ENCODE results near the gene ABTB1.
"Not testable (repeated sequence)": the region's sequence is repeated elsewhere in the genome, so short reads cannot be mapped to it uniquely, and the experiment has no call there.

ABTB1 gene

DNA sequence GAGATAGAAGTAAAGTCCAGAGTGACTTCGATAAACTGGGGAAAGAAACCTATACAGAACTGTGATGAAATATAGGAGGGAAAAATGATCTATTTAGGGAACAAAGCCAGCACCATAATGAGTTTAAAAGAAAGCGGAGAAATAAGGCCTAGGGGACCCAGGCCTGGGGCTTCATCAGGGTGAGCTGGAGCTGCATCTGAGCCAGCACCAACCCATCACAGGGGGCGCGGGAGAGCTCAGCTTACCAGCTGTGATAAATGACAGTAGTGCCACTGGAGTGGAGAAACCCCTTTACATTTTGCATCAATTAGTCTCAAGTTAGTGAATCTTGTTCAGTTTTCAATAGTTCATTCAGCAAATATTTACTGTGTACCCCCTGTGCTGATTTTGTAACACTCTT, 22.5 kb upstream of the ABTB1 start:
- no peak for DNase-seq

DNA sequence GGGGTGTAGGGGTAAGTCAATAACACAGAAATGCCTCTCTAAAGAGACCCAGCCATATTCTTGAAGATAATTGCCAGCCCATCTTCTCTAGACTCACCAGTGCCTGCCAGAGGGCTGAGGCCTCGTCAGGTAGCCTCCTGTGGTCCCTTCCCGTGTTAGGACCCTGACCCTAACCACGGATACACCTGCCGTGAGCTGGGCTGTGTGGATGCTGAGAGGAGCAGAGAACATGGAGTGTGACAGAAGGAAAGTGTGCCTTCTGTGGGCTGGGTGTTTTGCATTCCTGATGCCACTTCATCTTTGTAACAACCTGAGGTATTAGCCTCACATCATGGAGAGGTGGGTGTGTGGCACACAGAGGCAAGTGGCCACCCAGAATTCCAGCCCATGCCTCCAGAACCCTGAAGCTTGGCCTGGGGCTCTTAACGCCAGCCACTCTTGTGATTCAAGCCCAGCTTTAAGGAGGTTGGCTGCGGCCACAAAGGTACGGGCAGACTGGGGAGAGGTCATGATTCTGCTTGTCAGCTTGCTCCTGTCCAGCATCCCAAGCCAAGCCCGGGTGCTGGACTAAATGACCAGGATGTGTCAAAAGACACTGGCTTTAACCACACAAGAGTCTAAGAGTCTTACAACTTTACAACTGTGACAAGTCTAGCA, 21.1 kb upstream of the ABTB1 start:
- no peak for DNase-seq

DNA sequence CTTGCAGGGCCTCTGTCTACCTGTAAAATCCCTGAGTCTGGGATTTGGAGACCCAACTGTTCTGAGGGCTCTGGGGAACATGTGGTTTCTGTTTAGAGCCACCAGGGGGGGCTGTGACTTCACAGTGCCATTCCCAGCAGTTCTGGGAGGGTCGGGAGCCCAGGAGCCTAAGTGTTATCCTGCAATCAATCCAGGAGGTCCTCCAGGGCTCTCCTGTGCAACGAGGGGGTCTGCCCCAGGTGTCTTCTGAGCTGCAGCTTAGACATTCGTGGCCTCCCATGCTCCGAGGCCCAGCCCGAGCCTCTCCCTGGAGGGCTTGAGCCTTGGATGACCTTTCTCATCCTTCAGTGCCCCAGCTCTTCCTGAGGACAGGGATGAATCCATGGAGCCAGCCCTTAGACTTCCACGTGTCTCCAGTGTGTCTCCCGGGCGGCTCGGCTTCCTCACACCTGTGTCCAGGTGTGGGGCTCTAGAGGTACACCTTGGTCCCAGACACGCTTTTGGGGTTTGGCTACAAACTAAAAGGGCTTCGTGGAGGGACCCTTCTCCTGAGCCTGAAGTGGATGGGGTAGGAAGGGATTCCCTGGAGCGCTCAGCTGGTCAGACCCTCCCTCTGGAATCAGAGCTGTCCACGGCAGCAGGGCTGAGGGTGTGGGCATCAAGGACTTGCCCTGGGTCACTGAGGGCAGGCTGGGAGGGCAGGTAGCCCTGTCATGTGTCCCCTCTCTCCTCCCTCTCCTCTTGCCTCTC, 20.3 kb upstream of the ABTB1 start:
- DNase-seq, result peak; percentile 34

DNA sequence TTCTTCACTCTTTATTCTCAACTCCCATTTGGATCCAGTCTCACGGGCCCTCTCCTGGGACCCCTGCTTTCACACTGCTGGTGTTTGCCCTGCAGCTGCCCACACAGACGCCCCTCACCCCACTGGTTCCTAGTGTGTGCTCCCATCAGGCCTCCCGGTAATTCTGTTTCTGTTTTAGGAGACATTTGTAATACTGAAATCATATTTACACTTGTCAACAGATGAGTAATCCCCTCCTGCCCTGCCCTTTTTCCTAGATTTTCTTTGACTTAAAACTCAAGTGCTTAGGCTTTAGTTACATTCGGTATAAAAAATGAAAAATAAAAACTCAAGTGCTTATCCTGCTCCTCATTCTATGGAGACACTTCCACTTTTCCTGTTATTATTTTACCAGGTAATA, 18.4 kb upstream of the ABTB1 start:
- no peak for DNase-seq

DNA sequence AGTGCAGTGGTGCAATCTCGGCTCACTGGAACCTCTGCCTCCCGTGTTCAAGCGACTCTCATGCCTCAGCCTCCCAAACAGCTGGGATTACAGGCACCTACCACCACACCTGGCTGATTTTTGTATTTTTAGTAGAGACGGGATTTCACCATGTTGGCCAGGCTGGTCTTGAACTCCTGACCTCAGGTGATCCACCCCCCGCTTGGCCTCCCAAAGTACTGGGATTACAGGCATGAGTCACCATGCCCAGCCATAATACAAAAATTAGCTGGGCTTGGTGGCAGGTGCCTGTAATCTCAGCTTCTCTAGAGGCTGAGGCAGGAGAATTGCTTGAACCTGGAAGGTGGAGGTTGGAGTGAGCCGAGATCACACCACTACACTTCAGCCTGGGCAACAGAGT, 17.8 kb upstream of the ABTB1 start:
- not testable (repeated sequence) for DNase-seq

DNA sequence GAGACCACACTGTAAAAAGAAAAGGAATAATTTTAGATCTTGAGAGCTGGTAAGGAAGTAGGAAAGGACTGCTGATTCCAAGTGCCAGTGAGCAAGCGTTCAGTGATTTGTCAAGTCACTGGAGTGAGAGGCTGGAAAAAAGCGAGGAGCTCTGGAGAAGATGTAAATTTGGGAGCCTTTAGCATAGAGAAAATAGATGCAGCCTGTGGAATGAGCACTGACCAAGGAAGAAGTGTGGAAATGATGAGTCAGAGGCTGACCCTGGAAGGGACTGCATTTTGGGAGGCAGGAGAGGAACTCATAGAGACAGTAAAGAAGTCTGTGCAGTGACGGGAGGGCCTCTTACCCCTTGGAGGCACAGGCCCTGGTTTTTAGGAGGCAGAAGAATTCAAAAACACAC, 17.1 kb upstream of the ABTB1 start:
- DNase-seq, result peak; percentile 35

- DNase-seq, result no peak
Observed at GRCh38 chr3:127656906-127657305, 15.8 kb upstream of the ABTB1 start.

DNA sequence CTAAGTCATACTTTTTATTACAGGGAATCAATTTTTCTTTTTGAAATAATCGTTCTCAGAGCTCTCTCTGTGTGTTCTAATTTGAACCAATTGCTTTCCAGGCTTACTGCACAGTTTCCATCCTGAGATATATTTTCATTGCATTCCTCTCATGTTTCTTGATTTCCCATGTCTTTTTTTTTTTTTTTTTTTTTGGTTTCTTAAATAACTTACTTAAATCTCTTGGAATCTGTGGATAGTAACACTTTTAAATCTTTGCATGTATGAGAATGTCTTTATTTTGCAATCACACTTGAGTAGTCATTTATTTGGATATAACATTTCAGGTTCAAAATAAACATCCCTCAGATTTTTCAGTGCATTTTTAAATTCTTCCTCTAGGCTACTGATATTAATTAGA, 14.5 kb upstream of the ABTB1 start:
- DNase-seq, result no peak

- no peak for DNase-seq
Observed at GRCh38 chr3:127660621-127661251, 12.0 kb upstream of the ABTB1 start.

DNA sequence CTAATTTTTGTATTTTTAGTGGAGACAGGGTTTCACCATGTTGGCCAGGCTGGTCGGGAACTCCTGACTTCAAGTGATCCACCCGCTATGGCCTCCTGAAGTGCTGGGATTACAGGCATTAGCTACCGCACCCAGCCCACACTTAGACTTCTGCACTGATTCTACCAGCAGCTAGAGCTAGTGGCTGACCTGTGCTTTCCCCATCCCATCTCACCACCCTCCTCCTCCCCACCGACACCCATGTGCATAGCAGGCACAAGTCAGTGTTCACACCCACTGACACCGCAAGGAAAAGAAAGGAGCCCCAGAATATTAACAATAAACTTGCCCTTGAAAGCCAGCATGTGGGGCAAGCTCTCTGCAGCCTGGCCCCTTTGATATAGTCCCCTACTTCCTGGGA, 11.2 kb upstream of the ABTB1 start:
- no peak for DNase-seq

DNA sequence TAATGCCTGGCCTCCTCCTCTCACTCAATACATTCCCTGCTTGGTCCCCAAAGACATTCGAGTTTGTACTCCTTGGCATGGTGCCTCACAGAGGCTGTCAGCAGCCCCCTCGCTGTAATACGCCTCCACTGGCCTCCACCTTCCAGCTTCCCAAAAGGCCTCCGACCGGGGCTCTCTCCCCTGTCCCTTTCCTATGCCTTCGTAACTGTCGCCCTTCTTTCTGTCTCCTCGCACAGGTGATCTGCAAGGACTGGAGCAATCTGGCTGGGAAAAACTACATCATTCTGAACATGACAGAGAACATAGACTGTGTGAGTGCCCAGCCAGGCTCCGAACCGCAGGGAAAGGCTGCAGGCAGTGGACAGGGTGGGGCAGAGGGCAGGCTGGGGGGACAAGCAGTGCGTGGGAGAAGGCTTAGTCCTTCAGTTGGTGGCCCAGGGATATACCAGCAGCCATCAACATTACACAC, 10.7 kb upstream of the ABTB1 start:
- DNase-seq, result no peak

DNA sequence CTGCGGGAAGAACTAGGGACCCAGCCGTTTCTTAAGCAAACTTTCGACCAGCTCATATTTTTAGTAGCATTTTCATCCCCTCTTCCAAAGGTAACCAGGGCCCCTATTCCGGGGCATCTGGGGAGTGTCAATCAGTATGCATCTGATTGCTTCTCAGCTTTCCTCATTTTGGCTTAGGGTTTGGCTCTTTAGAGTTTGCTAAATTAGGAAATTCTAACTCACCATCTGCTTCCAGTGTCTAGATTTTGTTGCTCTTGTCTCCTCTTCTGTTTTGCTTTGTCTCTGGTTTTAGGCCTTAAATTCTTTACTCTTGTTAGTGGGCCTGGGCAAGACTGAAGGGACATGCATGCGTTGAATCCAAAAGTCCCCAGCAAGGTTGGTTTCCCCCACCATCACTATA, 9.6 kb upstream of the ABTB1 start:
- DNase-seq, result no peak

GRCh38 chr3:127665165-127665564, 7.6 kb upstream of the ABTB1 start:
- DNase-seq, result no peak

- DNase-seq, result no peak
Observed at GRCh38 chr3:127665586-127665985, 7.2 kb upstream of the ABTB1 start.

- DNase-seq, result no peak
Observed at GRCh38 chr3:127666676-127667075, 6.1 kb upstream of the ABTB1 start.

GRCh38 chr3:127667119-127667681, 5.6 kb upstream of the ABTB1 start:
- DNase-seq, result no peak

DNA sequence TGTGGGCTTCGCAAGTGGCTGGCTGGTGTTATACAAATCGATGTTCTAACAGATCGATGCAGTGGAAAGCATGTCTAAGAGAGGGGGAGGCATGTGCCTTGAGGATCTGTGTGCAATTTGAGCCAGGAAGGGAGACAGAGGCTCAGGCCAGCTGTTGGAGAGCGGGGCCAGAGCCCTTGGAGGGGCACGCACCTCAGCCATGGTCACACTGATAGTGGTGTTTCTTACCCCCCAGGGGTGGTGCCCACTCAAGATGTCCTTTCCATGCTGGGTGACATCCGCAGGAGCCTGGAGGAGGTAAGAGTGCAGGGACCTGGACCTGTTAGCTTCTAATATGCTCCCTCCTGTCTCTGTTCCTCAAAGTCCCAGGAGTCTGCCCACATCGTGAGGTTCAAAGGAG, 3.8 kb upstream of the ABTB1 start:
- DNase-seq, result no peak

- no peak for DNase-seq
Observed at GRCh38 chr3:127669541-127670228, 3.1 kb upstream of the ABTB1 start.

- no peak for DNase-seq
Observed at GRCh38 chr3:127670229-127670559, 2.6 kb upstream of the ABTB1 start.

DNA sequence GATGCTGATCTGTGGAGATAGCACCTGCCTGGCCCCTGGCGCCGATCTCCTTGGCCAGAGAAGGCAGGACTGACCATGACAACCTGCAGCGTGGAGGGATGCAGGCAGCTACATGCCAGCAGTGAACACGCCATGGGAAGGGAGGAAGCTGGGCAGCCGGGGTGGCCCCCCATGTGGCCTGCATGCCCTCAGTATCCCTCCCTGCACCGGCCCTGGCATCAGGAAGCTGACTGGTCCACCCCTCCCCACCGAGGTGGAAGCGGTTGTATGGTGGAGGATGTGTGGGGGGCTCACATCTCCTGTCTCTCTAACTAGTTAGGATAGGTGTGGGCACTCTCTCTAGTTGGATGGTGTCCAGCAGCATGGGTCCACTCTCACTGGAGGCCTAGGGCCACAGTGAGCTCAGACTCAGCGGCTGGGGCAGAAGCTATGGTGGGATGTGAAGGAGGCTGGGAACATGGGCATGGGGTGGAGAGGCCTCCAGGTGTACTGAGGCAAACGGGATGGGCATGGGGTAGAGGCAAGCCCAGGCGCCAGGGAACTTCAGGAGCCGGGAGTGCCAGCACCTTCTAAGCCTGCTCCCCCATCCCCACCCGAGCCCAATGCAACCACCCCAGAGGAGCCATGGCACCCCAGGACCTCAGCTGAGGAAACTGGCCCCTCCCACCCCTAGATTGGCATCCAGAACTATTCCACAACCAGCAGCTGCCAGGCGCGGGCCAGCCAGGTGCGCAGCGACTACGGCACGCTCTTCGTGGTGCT, 1.8 kb upstream of the ABTB1 start:
- no peak for DNase-seq

DNA sequence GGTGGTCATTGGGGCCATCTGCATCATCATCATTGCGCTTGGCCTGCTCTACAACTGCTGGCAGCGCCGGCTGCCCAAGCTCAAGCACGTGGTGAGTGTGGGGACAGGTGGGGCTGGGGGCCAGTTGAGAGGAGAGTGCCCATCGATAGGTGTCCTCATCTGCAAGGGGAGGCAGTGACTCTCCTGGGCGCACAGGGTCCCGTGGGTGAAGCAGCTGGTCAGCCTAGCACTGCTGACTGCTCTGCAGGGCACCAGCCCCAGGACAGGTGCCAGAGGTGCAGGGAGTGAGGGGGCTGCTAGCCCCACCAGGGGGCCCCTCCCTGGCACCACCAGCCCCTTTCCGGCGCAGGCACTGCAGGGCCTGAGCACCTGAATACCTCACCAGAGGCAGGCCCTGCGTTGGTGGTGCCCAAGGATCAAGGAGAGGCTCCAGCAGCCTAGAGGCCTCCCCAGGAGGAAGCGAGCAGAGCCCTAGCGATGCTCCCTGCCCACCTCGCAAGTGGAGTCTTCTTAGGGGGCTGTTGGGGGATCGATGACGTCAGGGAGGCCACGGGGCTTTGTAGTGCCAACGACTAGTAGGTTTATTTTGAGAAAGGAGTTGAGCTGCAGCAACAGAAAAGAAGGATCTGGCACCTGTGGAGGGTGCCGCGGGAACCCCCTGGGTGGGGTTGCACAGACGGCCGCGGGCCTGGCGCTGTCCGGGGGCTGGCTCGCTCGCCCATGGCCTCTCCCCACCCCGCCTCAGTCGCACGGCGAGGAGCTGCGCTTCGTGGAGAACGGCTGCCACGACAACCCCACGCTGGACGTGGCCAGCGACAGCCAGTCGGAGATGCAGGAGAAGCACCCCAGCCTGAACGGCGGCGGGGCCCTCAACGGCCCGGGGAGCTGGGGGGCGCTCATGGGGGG, 976 bp upstream of the ABTB1 start:
- no peak for DNase-seq
